Activated CD4-positive, alpha-beta T cell treated with anti-CD3 and anti-CD28 coated beads for 36 hours (primary cell): ENCODE results near the gene TXNRD1. TPM values are rescaled to one million over a fixed set of nuclear protein-coding genes. Genes with fewer than 3 reads are reported as not detected.
"Not testable (repeated sequence)": the region's sequence is repeated elsewhere in the genome, so short reads cannot be mapped to it uniquely, and the experiment has no call there.

Experiments
- ATAC-seq: fragments of 200-7000 bp; cut with Tn5 transposase; one replicate; pipeline ENCODE4 v1.10.0; 2021; ENCODE audit warnings: mild to moderate bottlenecking, moderate library complexity
- CTCF ChIA-PET: fragments of 350-600 bp; sonication (Branson Sonifier 250); formaldehyde crosslinking; loops from one replicate; lab custom pipeline; 2021; ENCODE audit warnings: antibody characterized with exemption; lab: Charles Lee
- POLR2A ChIA-PET: fragments of 350-600 bp; sonication (Branson Sonifier 250); formaldehyde crosslinking; loops from one replicate; lab custom pipeline; 2021; ENCODE audit warnings: antibody characterized with exemption, inconsistent platforms; lab: Charles Lee
- DNase-seq: peaks from one replicate; pipeline ENCODE4 v3.0.0-alpha.2; 2020
- H3K27ac Mint-ChIP-seq: one replicate; pipeline ENCODE4 v1.8.0; 2021; ENCODE audit warnings: mixed read lengths
- H3K27me3 Mint-ChIP-seq: one replicate; pipeline ENCODE4 v1.8.0; 2021; ENCODE audit warnings: mixed read lengths
- H3K36me3 Mint-ChIP-seq: one replicate; pipeline ENCODE4 v1.8.0; 2021; ENCODE audit warnings: low read depth, mixed read lengths
- H3K4me1 Mint-ChIP-seq: one replicate; pipeline ENCODE4 v1.8.0; 2021; ENCODE audit warnings: mixed read lengths
- H3K4me3 Mint-ChIP-seq: one replicate; pipeline ENCODE4 v1.8.0; 2021; ENCODE audit warnings: mild to moderate bottlenecking, moderate library complexity, mixed read lengths
- H3K9me3 Mint-ChIP-seq: one replicate; pipeline ENCODE4 v1.8.0; 2021; ENCODE audit warnings: low read depth, mixed read lengths
- intact Hi-C, 2 experiments: fragments of 100-400 bp; cut with DNase I in 1 of 2; cut with micrococcal nuclease in 1 of 2; formaldehyde crosslinking; loops; one replicate each; pipeline versions ENCODE4 v1.14.2 to v1.15.1; 2022 to 2024; cut with DNase I, micrococcal nuclease
- total RNA-seq, 2 experiments: library from RNA; stranded (reverse); gene quantifications; one replicate each; pipeline ENCODE4 v1.2.3, GENCODE V29; 2021

The TXNRD1 gene
- total RNA-seq, 2 experiments from 2014 or later: 66.7 to 88.0 TPM

DNA sequence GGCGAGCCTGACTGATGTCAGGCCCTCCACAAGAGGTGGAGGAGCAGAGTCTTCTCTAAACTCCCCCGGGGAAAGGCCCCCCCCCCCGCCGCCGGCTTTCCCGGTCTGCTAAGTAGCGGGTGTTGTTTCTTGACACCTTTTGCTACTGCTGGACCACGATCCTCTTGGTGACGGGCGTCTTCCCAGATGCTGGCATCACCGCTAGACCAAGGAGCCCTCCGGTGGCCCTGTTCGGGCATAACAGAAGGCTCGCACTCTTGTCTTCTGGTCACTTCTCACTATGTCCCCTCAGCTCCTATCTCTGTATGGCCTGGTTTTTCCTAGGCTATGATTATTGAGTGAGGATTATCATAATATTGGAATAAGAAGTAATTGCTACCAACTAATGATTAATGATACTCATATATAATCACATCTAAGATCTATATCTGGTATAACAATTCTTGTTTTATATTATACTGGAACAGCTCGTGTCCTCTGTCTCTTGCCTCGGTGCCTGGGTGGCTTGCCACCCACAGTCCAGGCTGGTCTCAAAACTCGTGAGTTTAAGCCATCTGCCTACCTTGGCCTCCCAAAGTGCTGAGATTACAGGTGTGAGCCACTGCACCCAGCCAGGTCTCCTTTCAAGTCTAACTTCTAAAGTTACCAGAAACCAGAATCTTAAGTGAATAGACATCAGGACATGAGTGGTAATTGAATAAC lies 78.7 kb downstream of the TXNRD1 start:
- H3K27ac Mint-ChIP-seq, H3K27me3 Mint-ChIP-seq, CTCF ChIA-PET, ATAC-seq, intact Hi-C loops, POLR2A ChIA-PET, H3K4me3 Mint-ChIP-seq, H3K9me3 Mint-ChIP-seq: not testable (repeated sequence)
- Mint-ChIP-seq H3K36me3 (peaks cover 53% of the 10 kb centered on the region), H3K4me1 (peaks cover 21% of the 10 kb centered on the region)
- DNase-seq: peak; percentile 40

DNA sequence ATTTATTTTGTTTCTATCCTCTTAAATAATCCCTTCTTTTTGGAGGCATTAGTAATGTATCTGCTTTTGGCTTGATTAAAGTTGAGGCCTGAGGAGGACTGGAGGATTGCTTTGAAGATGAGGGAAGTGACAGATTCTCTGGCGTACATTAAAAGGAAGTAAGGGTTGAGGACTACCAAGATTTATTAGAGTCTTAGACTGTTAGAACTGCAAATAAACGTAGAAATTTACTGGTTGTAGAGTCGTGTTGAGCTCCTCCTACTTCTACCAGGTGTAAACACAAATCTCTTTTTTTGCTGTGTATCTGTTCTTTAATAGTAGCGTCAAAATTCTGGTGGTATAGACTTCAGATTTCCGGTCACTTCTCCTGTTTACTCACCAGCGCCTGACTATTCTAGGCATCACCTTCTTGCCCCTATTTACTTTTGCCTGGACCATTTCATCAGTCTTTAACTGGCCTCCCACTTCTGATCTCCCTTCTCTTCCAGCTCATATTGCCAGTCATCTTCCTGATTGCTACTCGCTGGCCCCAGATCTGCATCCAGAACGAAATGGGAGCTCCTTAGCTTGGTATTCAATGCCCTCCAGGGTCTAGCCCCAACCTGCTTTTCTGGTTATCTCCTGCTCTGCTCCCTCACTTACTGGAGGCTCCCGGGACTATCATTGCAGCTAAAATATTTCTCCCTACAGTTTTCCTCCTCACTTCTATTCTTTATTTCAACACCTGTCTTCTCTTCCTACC lies 79.5 kb downstream of the TXNRD1 start:
- Mint-ChIP-seq H3K36me3 (peaks cover 53% of the 10 kb centered on the region), H3K9me3 (no peaks in the 10 kb centered on the region), H3K27me3 (no peaks in the 10 kb centered on the region), H3K27ac (no peak overlapping the region), H3K4me3 (no peak overlapping the region), H3K4me1 (peaks cover 26% of the 10 kb centered on the region)
- ChIA-PET POLR2A (no interaction called here), CTCF (interaction anchor here (0.8 kb wide), 1 partner anchor 9 kb away, joined by 3 read pairs; the partner anchor contains the start of gene EID3)
- intact Hi-C loops: no loop called here
- no peak for ATAC-seq
- no peak for DNase-seq

- DNase-seq: no peak
- H3K27ac Mint-ChIP-seq: no peak overlapping the region
- H3K36me3 Mint-ChIP-seq: peaks cover 58% of the 10 kb centered on the region
- intact Hi-C loops: no loop called here
- H3K4me3 Mint-ChIP-seq: no peak overlapping the region
- ATAC-seq: no peak
- H3K4me1 Mint-ChIP-seq: peaks cover 27% of the 10 kb centered on the region
- ChIA-PET POLR2A (interaction anchor here (0.6 kb wide), 1 partner anchor 90 kb away, joined by 3 read pairs; no protein-coding TSS in a partner anchor), CTCF (interaction anchor here (0.6 to 1.3 kb wide), 3 partner anchors 8 to 40 kb away, joined by 3 to 6 read pairs (median 3); partner anchors contain the start of gene EID3)
- no peaks in the 10 kb centered on the region for H3K9me3 Mint-ChIP-seq
- H3K27me3 Mint-ChIP-seq: no peaks in the 10 kb centered on the region
Observed at GRCh38 chr12:104295954-104296353, 80.4 kb downstream of the TXNRD1 start.

GRCh38 chr12:104296718-104297117 lies 81.1 kb downstream of the TXNRD1 start:
- Mint-ChIP-seq H3K27me3 (no peaks in the 10 kb centered on the region), H3K27ac (peak overlapping the region; percentile 37), H3K36me3 (peaks cover 60% of the 10 kb centered on the region), H3K4me1 (peaks cover 28% of the 10 kb centered on the region), H3K9me3 (no peaks in the 10 kb centered on the region), H3K4me3 (no peak overlapping the region)
- POLR2A ChIA-PET: interaction anchor here (0.6 kb wide), 1 partner anchor 91 kb away, joined by 3 read pairs; no protein-coding TSS in a partner anchor
- intact Hi-C loops: no loop called here
- ATAC-seq (no peak), DNase-seq (no peak)
- CTCF ChIA-PET: interaction anchor here (0.6 to 1.3 kb wide), 2 partner anchors 9 to 732 kb away, joined by 3 to 6 read pairs; no protein-coding TSS in a partner anchor

GRCh38 chr12:104297477-104298113 lies 82.0 kb downstream of the TXNRD1 start:
- no peak for DNase-seq
- no peaks in the 10 kb centered on the region for H3K27me3 Mint-ChIP-seq
- no peaks in the 10 kb centered on the region for H3K9me3 Mint-ChIP-seq
- CTCF ChIA-PET: interaction anchor here (0.6 to 1.3 kb wide), 3 partner anchors 10 to 731 kb away, joined by 3 to 6 read pairs (median 4); no protein-coding TSS in a partner anchor
- intact Hi-C loops: no loop called here
- no peak for ATAC-seq
- peaks cover 30% of the 10 kb centered on the region for H3K4me1 Mint-ChIP-seq
- no peak overlapping the region for H3K4me3 Mint-ChIP-seq
- no peak overlapping the region for H3K27ac Mint-ChIP-seq
- POLR2A ChIA-PET: no interaction called here
- H3K36me3 Mint-ChIP-seq: peaks cover 53% of the 10 kb centered on the region

- CTCF ChIA-PET: interaction anchor here (0.6 to 2.5 kb wide), 4 partner anchors 8 to 83 kb away, joined by 3 to 10 read pairs (median 4); no protein-coding TSS in a partner anchor
- H3K9me3 Mint-ChIP-seq: no peaks in the 10 kb centered on the region
- no peak overlapping the region for H3K27ac Mint-ChIP-seq
- POLR2A ChIA-PET: interaction anchor here (0.6 to 1.0 kb wide), 2 partner anchors 9 to 19 kb away, joined by 3 to 5 read pairs; no protein-coding TSS in a partner anchor
- intact Hi-C loops: loop anchor here (5.0 kb wide), 3 partner anchors 163 to 333 kb away; partner anchors contain the start of genes HCFC2 (in 1 of the 2), NFYB (in 1 of the 2) and TDG (in 1 of the 2)
- peaks cover 51% of the 10 kb centered on the region for H3K36me3 Mint-ChIP-seq
- peaks cover 49% of the 10 kb centered on the region for H3K4me1 Mint-ChIP-seq
- no peak for DNase-seq
- no peaks in the 10 kb centered on the region for H3K27me3 Mint-ChIP-seq
- ATAC-seq: no peak
- no peak overlapping the region for H3K4me3 Mint-ChIP-seq
Observed at GRCh38 chr12:104299842-104300481, 84.4 kb downstream of the TXNRD1 start.

DNA sequence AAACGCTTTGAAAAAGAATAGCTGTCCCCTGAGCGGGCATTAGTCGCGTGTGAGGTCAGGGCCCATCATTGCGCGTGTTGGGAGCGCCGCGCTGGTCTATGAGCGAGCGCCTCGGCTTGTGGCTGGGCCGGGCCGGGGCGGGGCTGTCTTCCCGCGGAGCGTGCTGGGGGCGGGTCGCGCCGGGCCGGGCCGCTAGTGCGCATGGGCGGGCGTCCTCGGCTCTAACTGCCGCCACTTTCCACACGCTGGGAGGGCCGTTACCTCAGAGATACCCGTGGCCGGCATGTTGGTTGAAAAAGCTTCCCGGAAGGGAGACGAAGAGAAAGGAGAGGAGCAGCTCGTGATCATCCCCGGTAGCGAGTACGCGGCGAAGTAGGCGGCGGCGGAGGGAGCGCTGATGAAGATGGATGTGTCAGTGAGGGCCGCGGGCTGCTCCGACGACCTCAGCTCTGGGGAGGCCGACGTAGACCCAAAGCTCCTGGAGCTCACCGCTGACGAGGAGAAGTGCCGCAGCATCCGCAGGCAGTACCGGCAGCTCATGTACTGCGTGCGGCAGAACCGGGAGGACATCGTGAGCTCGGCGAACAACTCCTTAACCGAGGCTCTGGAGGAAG lies 88.1 kb downstream of the TXNRD1 start, which contains the start of gene EID3:
Gene EID3 (plus strand): TSS at position 202 of the 614 bp plus-strand sequence. CDS start 196 bp downstream, at position 398.
- ATAC-seq: peak; percentile 97

DNA sequence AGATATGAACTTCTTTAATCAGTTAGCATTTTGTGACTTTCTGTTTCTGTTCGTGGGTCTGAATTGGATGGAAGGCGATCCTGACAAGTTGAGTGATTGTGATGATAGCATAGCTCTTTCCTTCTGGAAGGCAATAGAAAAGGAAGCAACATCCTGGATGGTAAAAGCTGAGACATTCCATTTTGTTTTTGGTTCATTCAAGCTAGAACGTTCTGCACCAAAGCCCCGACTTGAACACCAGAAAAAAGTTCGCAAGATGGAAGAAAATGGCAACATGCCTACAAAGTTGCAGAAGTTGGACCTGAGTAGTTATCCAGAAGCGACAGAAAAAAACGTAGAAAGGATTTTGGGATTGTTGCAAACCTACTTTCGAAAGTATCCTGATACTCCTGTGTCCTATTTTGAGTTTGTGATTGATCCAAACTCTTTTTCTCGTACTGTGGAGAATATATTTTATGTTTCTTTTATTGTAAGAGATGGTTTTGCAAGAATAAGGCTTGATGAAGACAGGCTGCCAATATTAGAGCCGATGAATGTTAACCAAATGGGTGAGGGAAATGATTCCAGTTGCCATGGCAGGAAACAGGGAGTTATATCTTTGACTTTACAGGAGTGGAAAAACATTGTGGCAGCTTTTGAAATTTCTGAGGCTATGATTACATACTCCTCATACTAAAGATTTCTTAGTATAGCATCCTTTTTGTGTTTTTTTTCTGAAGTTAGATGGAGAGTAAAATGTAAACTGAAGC lies 88.9 kb downstream of the TXNRD1 start:
- no peak for ATAC-seq
- CTCF ChIA-PET: interaction anchor here (0.8 to 3.9 kb wide), 7 partner anchors 9 to 685 kb away, joined by 3 to 30 read pairs (median 3); no protein-coding TSS in a partner anchor
- H3K4me1 Mint-ChIP-seq: peaks cover 59% of the 10 kb centered on the region
- H3K36me3 Mint-ChIP-seq: peaks cover 50% of the 10 kb centered on the region
- peak overlapping the region; percentile 81 for H3K4me3 Mint-ChIP-seq
- no peak for DNase-seq
- intact Hi-C loops: loop anchor here (2.0 to 5.0 kb wide), 4 partner anchors 90 to 337 kb away; partner anchors contain the start of genes HCFC2 (in 1 of the 2), NFYB (in 1 of the 2), TDG (in 1 of the 2) and TXNRD1 (in 1 of the 2)
- H3K9me3 Mint-ChIP-seq: no peaks in the 10 kb centered on the region
- peak overlapping the region; percentile 96 for H3K27ac Mint-ChIP-seq
- H3K27me3 Mint-ChIP-seq: no peaks in the 10 kb centered on the region
- POLR2A ChIA-PET: interaction anchor here (1.0 to 2.2 kb wide), 3 partner anchors 15 to 20 kb away, joined by 4 to 14 read pairs (median 12); no protein-coding TSS in a partner anchor

More for the DNA sequence above, 88.1 kb downstream of the TXNRD1 start, which contains the start of gene EID3:
- Mint-ChIP-seq H3K27ac (peak within 1 kb of the TSS; percentile 96), H3K9me3 (no peaks in the 10 kb centered on the region), H3K36me3 (peaks cover 49% of the 10 kb centered on the region), H3K27me3 (no peaks in the 10 kb centered on the region), H3K4me3 (peak within 1 kb of the TSS; percentile 81), H3K4me1 (peaks cover 57% of the 10 kb centered on the region)
- ChIA-PET POLR2A (interaction anchor here (0.6 to 2.2 kb wide), 4 partner anchors 14 to 24 kb away, joined by 4 to 14 read pairs (median 10); no protein-coding TSS in a partner anchor), CTCF (interaction anchor here (0.6 to 3.9 kb wide), 8 partner anchors 8 to 686 kb away, joined by 3 to 30 read pairs (median 3); no protein-coding TSS in a partner anchor)
- peak; percentile 95 for DNase-seq
- intact Hi-C loops: loop anchor here (1.0 to 5.0 kb wide), 9 partner anchors 15 to 463 kb away; partner anchors contain the start of genes NFYB (in 2 of the 2), TXNRD1 (in 2 of the 2), HCFC2 (in 1 of the 2) and NT5DC3 (in 1 of the 2)

- Mint-ChIP-seq H3K27me3 (no peaks in the 10 kb centered on the region), H3K4me3 (peak overlapping the region; percentile 9), H3K9me3 (no peaks in the 10 kb centered on the region), H3K27ac (no peak overlapping the region), H3K4me1 (peaks cover 57% of the 10 kb centered on the region), H3K36me3 (peaks cover 53% of the 10 kb centered on the region)
- DNase-seq (no peak), ATAC-seq (no peak)
- ChIA-PET CTCF (interaction anchor here (1.4 kb wide), 1 partner anchor 86 kb away, joined by 5 read pairs; no protein-coding TSS in a partner anchor), POLR2A (no interaction called here)
- intact Hi-C loops: loop anchor here in 1 of 2 experiments (2.0 kb wide), 1 partner anchor 91 kb away; the partner anchor contains the start of gene TXNRD1
Observed at GRCh38 chr12:104305349-104305748, 89.8 kb downstream of the TXNRD1 start.
